ENCODE results near the gene SPG21. TPM values are rescaled to one million over a fixed set of nuclear protein-coding genes. Genes with fewer than 3 reads are reported as not detected.

The SPG21 gene
- total and polyA plus RNA-seq, 2 of the 8 experiments (the other 6 are each of a cell fraction or from before 2014, with no cell fraction given) = 67.3 to 72.7 TPM

- no peak overlapping the region for H2BK12ac ChIP-seq (ENCODE audit: low read depth, low read length)
- no peak for TF ChIP-seq EP300 (IDR thresholded peaks at IDR 0.05; ENCODE audit: borderline replicate concordance in 1 of 2, low read depth in 2 of 2, low read length in 2 of 2)
- no peak for TF ChIP-seq SAP30 (IDR thresholded peaks at IDR 0.05; ENCODE audit: insufficient read depth, insufficient replicate concordance, low read length)
- TF ChIP-seq RFX5 (IDR thresholded peaks at IDR 0.05; ENCODE audit: borderline replicate concordance, low read depth, low read length) = no peak
- TF ChIP-seq POLR2AphosphoS5 (IDR thresholded peaks at IDR 0.05; ENCODE audit: low read depth, low read length) = no peak
- no peak for TF ChIP-seq SP1 (IDR thresholded peaks at IDR 0.05; ENCODE audit: low read depth, low read length)
- no peak for TF ChIP-seq CBX5 (IDR thresholded peaks at IDR 0.05; ENCODE audit: low read depth, low read length)
- TF ChIP-seq CHD1 (IDR thresholded peaks at IDR 0.05; ENCODE audit: low read depth, low read length) = no peak
- no peak for TF ChIP-seq ZNF274 (IDR thresholded peaks at IDR 0.05; ENCODE audit: borderline replicate concordance, extremely low read depth, low read length)
- no peak for TF ChIP-seq SIRT6 (IDR thresholded peaks at IDR 0.05; ENCODE audit: low read length)
- TF ChIP-seq HDAC6 (IDR thresholded peaks at IDR 0.05; ENCODE audit: low read depth, low read length) = no peak
- H3K18ac ChIP-seq (ENCODE audit: extremely low read depth, low read length) = no peak overlapping the region
- no peaks in the 10 kb centered on the region for H3K79me2 ChIP-seq (ENCODE audit: control insufficient read depth in 1 of 2, insufficient read depth in 2 of 2, low read length in 2 of 2)
- H2AFZ ChIP-seq (ENCODE audit: low read length) = no peak overlapping the region
- 94% methylated on average over 6 of the region's 6 CpGs; no CpG with 5 or more reads in 1 of the 2 experiments for WGBS, 2 experiments (ENCODE audit: extremely low coverage in 1 of 2, insufficient coverage in 1 of 2, insufficient read length in 1 of 2, insufficient replicate concordance in 2 of 2, low coverage in 1 of 2, low lambda C conversion rate in 2 of 2, missing lambda C conversion rate in 1 of 2)
- H4K91ac ChIP-seq (replicated peaks; ENCODE audit: insufficient read length, low read length) = no peak overlapping the region
- no peaks in the 10 kb centered on the region for H3K23me2 ChIP-seq (ENCODE audit: low read depth, low read length)
- H4K5ac ChIP-seq (ENCODE audit: insufficient read length, low read depth, low read length) = no peak overlapping the region
- no peak overlapping the region for H3K27ac ChIP-seq (ENCODE audit: low read depth, low read length)
- FAIRE-seq = no peak
- H3K4ac ChIP-seq (replicated peaks; ENCODE audit: insufficient read length, low read depth, low read length) = no peak overlapping the region
- H2AK5ac ChIP-seq (ENCODE audit: low read depth, low read length) = no peak overlapping the region
- H3K56ac ChIP-seq (replicated peaks; ENCODE audit: insufficient read length, low read depth, low read length) = no peak overlapping the region
- DNase-seq (ENCODE audit: low read depth in 1 of 2, low spot score in 2 of 2) = peak in 1 of 2 experiments; percentile 40
- H3K9ac ChIP-seq (replicated peaks in 1 of 4; ENCODE audit: extremely low read depth in 1 of 4, low read depth in 3 of 4, low read length in 3 of 4) = no peak overlapping the region
- H2BK5ac ChIP-seq (ENCODE audit: low read depth, low read length) = no peak overlapping the region
- ChIA-PET CTCF (ENCODE audit: partially characterized antibody) (interaction anchor here (1.1 kb wide), 1 partner anchor 10 kb away, joined by 4 read pairs; no protein-coding TSS in a partner anchor), POLR2A (ENCODE audit: partially characterized antibody) (no interaction called here)
- no peak overlapping the region for H2BK15ac ChIP-seq (ENCODE audit: low read length)
- no peak overlapping the region for H2BK20ac ChIP-seq (ENCODE audit: low read length)
- H4K8ac ChIP-seq (ENCODE audit: extremely low read depth, insufficient read depth, low read length) = no peak overlapping the region
- H2BK120ac ChIP-seq (replicated peaks; ENCODE audit: low read depth, low read length) = no peak overlapping the region
- no peaks in the 10 kb centered on the region for H3K79me1 ChIP-seq (ENCODE audit: low read depth, low read length)
- H3K27me3 ChIP-seq (replicated peaks in 1 of 4; ENCODE audit: control insufficient read depth in 3 of 4, extremely low read depth in 1 of 4, insufficient read depth in 3 of 4, low read length in 3 of 4) = no peaks in the 10 kb centered on the region
- no peak overlapping the region for H3K4me2 ChIP-seq (ENCODE audit: insufficient read depth in 1 of 2, low read depth in 2 of 2, low read length in 2 of 2)
- H3K36me3 ChIP-seq (ENCODE audit: control insufficient read depth in 2 of 4, insufficient read depth in 4 of 4, low read length in 3 of 4) = peaks cover 0 to 6% (median 3%) of the 10 kb centered on the region in 4 experiments; a peak in 4 of 8 replicates
- H3K14ac ChIP-seq (ENCODE audit: insufficient read length) = no peak overlapping the region
- no peaks in the 10 kb centered on the region for H3K4me1 ChIP-seq (replicated peaks in 1 of 4; ENCODE audit: control insufficient read depth in 3 of 4, insufficient read depth in 4 of 4, low read length in 3 of 4)
- peaks cover 0 to 1% of the 10 kb centered on the region in 2 experiments for H4K20me1 ChIP-seq (replicated peaks in 1 of 2; ENCODE audit: control insufficient read depth in 1 of 2, insufficient read depth in 2 of 2, low read length in 2 of 2)
- no peaks in the 10 kb centered on the region for H3K9me3 ChIP-seq (ENCODE audit: insufficient read depth in 2 of 2, low read depth in 1 of 2, low read length in 1 of 2)
- no peak overlapping the region for H3K23ac ChIP-seq (ENCODE audit: insufficient read length)
- H3K4me3 ChIP-seq (ENCODE audit: extremely low read depth in 1 of 4, insufficient read depth in 2 of 4, low read depth in 3 of 4, low read length in 4 of 4) = no peak overlapping the region
Observed at GRCh38 chr15:64950888-64951287, 38.8 kb downstream of the SPG21 start.

Measured in H1 (cell line).